ENCODE data around the gene FRMD5. TPM values are rescaled to one million over a fixed set of nuclear protein-coding genes. Genes with fewer than 3 reads are reported as not detected.

Gene FRMD5
- polyA plus RNA-seq, 3 donors = 1.2 to 1.6 (median 1.5) TPM

GRCh38 chr15:43950531-43950930, 244.5 kb downstream of the FRMD5 start:
- no peak for DNase-seq (ENCODE audit: extremely low read depth in 1 of 11, low read depth in 9 of 11, low spot score in 4 of 11)

- DNase-seq (ENCODE audit: extremely low read depth in 1 of 11, low read depth in 9 of 11, low spot score in 4 of 11) = no peak
These were observed 246.3 kb downstream of the FRMD5 start for GRCh38 chr15:43948691-43949325.

GRCh38 chr15:43943511-43943910, 251.6 kb downstream of the FRMD5 start:
- DNase-seq (ENCODE audit: extremely low read depth in 1 of 11, low read depth in 9 of 11, low spot score in 4 of 11) = no peak

- DNase-seq (ENCODE audit: extremely low read depth in 1 of 11, low read depth in 9 of 11, low spot score in 4 of 11) = no peak
These were observed 252.9 kb downstream of the FRMD5 start for GRCh38 chr15:43942194-43942593.

- DNase-seq (ENCODE audit: extremely low read depth in 1 of 11, low read depth in 9 of 11, low spot score in 4 of 11) = no peak
These were observed 253.5 kb downstream of the FRMD5 start for GRCh38 chr15:43941555-43941954.

- no peak for DNase-seq (ENCODE audit: extremely low read depth in 1 of 11, low read depth in 9 of 11, low spot score in 4 of 11)
These were observed 254.0 kb downstream of the FRMD5 start for GRCh38 chr15:43941071-43941470.

GRCh38 chr15:43939070-43939469, 256.0 kb downstream of the FRMD5 start:
- DNase-seq (ENCODE audit: extremely low read depth in 1 of 11, low read depth in 9 of 11, low spot score in 4 of 11) = no peak

GRCh38 chr15:43934480-43934879, 260.6 kb downstream of the FRMD5 start:
- no peak for DNase-seq (ENCODE audit: extremely low read depth in 1 of 11, low read depth in 9 of 11, low spot score in 4 of 11)

- no peak for DNase-seq (ENCODE audit: extremely low read depth in 1 of 11, low read depth in 9 of 11, low spot score in 4 of 11)
These were observed 262.2 kb downstream of the FRMD5 start for GRCh38 chr15:43932907-43933306.

- no peak for DNase-seq (ENCODE audit: extremely low read depth in 1 of 11, low read depth in 9 of 11, low spot score in 4 of 11)
These were observed 263.2 kb downstream of the FRMD5 start for GRCh38 chr15:43931790-43932435.

- DNase-seq (ENCODE audit: extremely low read depth in 1 of 11, low read depth in 9 of 11, low spot score in 4 of 11) = no peak
These were observed 264.0 kb downstream of the FRMD5 start for GRCh38 chr15:43931119-43931518.

- no peak for DNase-seq (ENCODE audit: extremely low read depth in 1 of 11, low read depth in 9 of 11, low spot score in 4 of 11)
These were observed 264.5 kb downstream of the FRMD5 start for GRCh38 chr15:43930556-43930955.

GRCh38 chr15:43930079-43930478, 265.0 kb downstream of the FRMD5 start:
- no peak for DNase-seq (ENCODE audit: extremely low read depth in 1 of 11, low read depth in 9 of 11, low spot score in 4 of 11)

- DNase-seq (ENCODE audit: extremely low read depth in 1 of 11, low read depth in 9 of 11, low spot score in 4 of 11) = no peak
These were observed 266.9 kb downstream of the FRMD5 start for GRCh38 chr15:43928152-43928551.

- no peak for DNase-seq (ENCODE audit: extremely low read depth in 1 of 11, low read depth in 9 of 11, low spot score in 4 of 11)
These were observed 267.9 kb downstream of the FRMD5 start for GRCh38 chr15:43927203-43927602.

- DNase-seq (ENCODE audit: extremely low read depth in 1 of 11, low read depth in 9 of 11, low spot score in 4 of 11) = no peak
These were observed 271.5 kb downstream of the FRMD5 start for GRCh38 chr15:43923553-43923952.

GRCh38 chr15:43922021-43922420, 273.1 kb downstream of the FRMD5 start:
- DNase-seq (ENCODE audit: extremely low read depth in 1 of 11, low read depth in 9 of 11, low spot score in 4 of 11) = no peak

- peak in 1 of 11 donors; percentile 15 for DNase-seq (ENCODE audit: extremely low read depth in 1 of 11, low read depth in 9 of 11, low spot score in 4 of 11)
These were observed 274.3 kb downstream of the FRMD5 start for GRCh38 chr15:43920815-43921214.

- DNase-seq (ENCODE audit: extremely low read depth in 1 of 11, low read depth in 9 of 11, low spot score in 4 of 11) = no peak
These were observed 274.8 kb downstream of the FRMD5 start for GRCh38 chr15:43920254-43920600.

GRCh38 chr15:43919540-43920253, 275.4 kb downstream of the FRMD5 start:
- DNase-seq (ENCODE audit: extremely low read depth in 1 of 11, low read depth in 9 of 11, low spot score in 4 of 11) = no peak

Measured in renal cortex interstitium (tissue), 11 donors.